ENCODE data around the gene RMP24.
A peak's percentile ranks its signal among the peaks of the same experiment; 100 is the strongest.

RMP24 gene

GRCh38 chr18:35969676-35970075 is 2.8 kb upstream of the RMP24 start:
- no peaks in the 10 kb centered on the region for H3K9me3 ChIP-seq
- no peaks in the 10 kb centered on the region for H3K4me1 ChIP-seq
- DNase-seq: no peak
- no peaks in the 10 kb centered on the region for H3K36me3 ChIP-seq
- no peak overlapping the region for H3K4me3 ChIP-seq (ENCODE audit: low read depth, low read length)
- no peak for TF ChIP-seq CTCF (IDR thresholded peaks at IDR 0.05; ENCODE audit: low read depth, low read length)
- no peaks in the 10 kb centered on the region for H3K27me3 ChIP-seq

GRCh38 chr18:35971661-35972196 is 750 bp upstream of the RMP24 start:
- Histone ChIP-seq H3K9me3 (no peaks in the 10 kb centered on the region), H3K27me3 (no peaks in the 10 kb centered on the region), H3K4me1 (no peaks in the 10 kb centered on the region), H3K36me3 (peaks cover 6% of the 10 kb centered on the region), H3K4me3 (ENCODE audit: low read depth, low read length) (peak overlapping the region; percentile 88)
- DNase-seq: no peak
- no peak for TF ChIP-seq CTCF (IDR thresholded peaks at IDR 0.05; ENCODE audit: low read depth, low read length)

- Histone ChIP-seq H3K4me1 (no peaks in the 10 kb centered on the region), H3K27me3 (no peaks in the 10 kb centered on the region), H3K4me3 (ENCODE audit: low read depth, low read length) (peak overlapping the region; percentile 88), H3K36me3 (peaks cover 18% of the 10 kb centered on the region), H3K9me3 (no peaks in the 10 kb centered on the region)
- no peak for TF ChIP-seq CTCF (IDR thresholded peaks at IDR 0.05; ENCODE audit: low read depth, low read length)
- DNase-seq: no peak
Measured at GRCh38 chr18:35973650-35974049, 1.2 kb downstream of the RMP24 start.

- Histone ChIP-seq H3K4me1 (no peaks in the 10 kb centered on the region), H3K36me3 (peaks cover 23% of the 10 kb centered on the region), H3K27me3 (no peaks in the 10 kb centered on the region), H3K4me3 (ENCODE audit: low read depth, low read length) (no peak overlapping the region), H3K9me3 (no peaks in the 10 kb centered on the region)
- TF ChIP-seq CTCF (IDR thresholded peaks at IDR 0.05; ENCODE audit: low read depth, low read length): no peak
- DNase-seq: no peak
Measured at GRCh38 chr18:35974181-35974580, 1.7 kb downstream of the RMP24 start.

- Histone ChIP-seq H3K9me3 (no peaks in the 10 kb centered on the region), H3K36me3 (peaks cover 30% of the 10 kb centered on the region), H3K4me3 (ENCODE audit: low read depth, low read length) (no peak overlapping the region), H3K27me3 (no peaks in the 10 kb centered on the region), H3K4me1 (no peaks in the 10 kb centered on the region)
- no peak for TF ChIP-seq CTCF (IDR thresholded peaks at IDR 0.05; ENCODE audit: low read depth, low read length)
- DNase-seq: no peak
Measured at GRCh38 chr18:35979112-35979511, 6.6 kb downstream of the RMP24 start.

- Histone ChIP-seq H3K9me3 (no peaks in the 10 kb centered on the region), H3K4me3 (ENCODE audit: low read depth, low read length) (no peak overlapping the region), H3K36me3 (peaks cover 21% of the 10 kb centered on the region), H3K4me1 (no peaks in the 10 kb centered on the region), H3K27me3 (no peaks in the 10 kb centered on the region)
- no peak for TF ChIP-seq CTCF (IDR thresholded peaks at IDR 0.05; ENCODE audit: low read depth, low read length)
- no peak for DNase-seq
Measured at GRCh38 chr18:35982409-35983114, 10.1 kb downstream of the RMP24 start.
